Uterus (tissue), 4 donors: ENCODE data around the gene GGA3. TPM values are rescaled to one million over a fixed set of nuclear protein-coding genes. Genes with fewer than 3 reads are reported as not detected.

Experiments used
- DNase-seq, 2 donors: peaks; one replicate each; pipeline ENCODE4 v3.0.0-alpha.2; 2019 to 2020
- H3K27ac ChIP-seq, 2 donors: fragments of 200-600 bp; sonication (generic); 1 replicate in 1 of 2; 2 replicates in 1 of 2; pipeline ENCODE4 v1.5.1; 2016 to 2018
- H3K27me3 ChIP-seq, 2 donors: fragments of 200-600 bp; sonication (generic); one replicate each; pipeline ENCODE4 v1.5.1; 2018 to 2019; ENCODE audit warnings: control low read depth in 1 of 2
- H3K36me3 ChIP-seq, 2 donors: fragments of 200-600 bp; sonication (generic); one replicate each; pipeline ENCODE4 v1.5.1; 2019; ENCODE audit warnings: control low read depth in 1 of 2
- H3K4me1 ChIP-seq, 2 donors: fragments of 200-600 bp; sonication (generic); one replicate each; pipeline ENCODE4 v1.5.1; 2018 to 2019; ENCODE audit warnings: control low read depth in 1 of 2
- H3K4me3 ChIP-seq, 2 donors: fragments of 200-600 bp; sonication (generic); 1 replicate in 1 of 2; 2 replicates in 1 of 2; pipeline ENCODE4 v1.5.1; 2018 to 2019; ENCODE audit warnings: mild to moderate bottlenecking in 1 of 2
- H3K9me3 ChIP-seq, 2 donors: fragments of 200-600 bp; sonication (generic); one replicate each; pipeline ENCODE4 v1.5.1; 2019; ENCODE audit warnings: control low read depth in 1 of 2
- CTCF ChIP-seq, 4 experiments: fragments of 200-600 bp in 2 of 4; fragments of 450-650 bp in 2 of 4; sonication (generic) in 2 of 4; IDR thresholded peaks; one replicate each; pipeline ENCODE4 v1.5.1; 2016 to 2019; ENCODE audit warnings: antibody characterized with exemption in 4 of 4, mild to moderate bottlenecking in 2 of 4, moderate library complexity in 1 of 4
- POLR2A ChIP-seq, 2 donors: fragments of 450-650 bp; IDR thresholded peaks; one replicate each; pipeline ENCODE4 v1.6.1; 2016; ENCODE audit warnings: antibody characterized with exemption in 2 of 2, mild to moderate bottlenecking in 1 of 2, moderate library complexity in 1 of 2
- intact Hi-C: fragments of 100-400 bp; cut with DNase I; formaldehyde crosslinking; loops from one replicate; pipeline ENCODE4 v1.15.1; 2023; ENCODE audit warnings: low total_unique reads
- total RNA-seq, 4 donors: library from RNA; depleted of rRNA in 3 of 4; stranded (reverse); fragments of >200 nt in 3 of 4; gene quantifications; one replicate each; pipeline versions ENCODE4 v1.1.0 to v1.2.4, GENCODE V29; 2014 to 2023
- donor health status: DM: yes; HTN: yes; CAD: no.

GGA3 gene
- total RNA-seq, 4 donors from 2014 or later, result 9.4 to 104 (median 40.1) TPM

GRCh38 chr17:75237100-75238014 is 24.0 kb downstream of the GGA3 start:
- Histone ChIP-seq H3K4me3 (no peak overlapping the region), H3K27ac (no peak overlapping the region), H3K36me3 (no peaks in the 10 kb centered on the region), H3K9me3 (no peaks in the 10 kb centered on the region), H3K27me3 (no peaks in the 10 kb centered on the region), H3K4me1 (no peaks in the 10 kb centered on the region)
- TF ChIP-seq CTCF (IDR thresholded peaks at IDR 0.05), result no peak
- TF ChIP-seq POLR2A (IDR thresholded peaks at IDR 0.05), result no peak
- intact Hi-C loops, result no loop called here
- DNase-seq, result no peak

GRCh38 chr17:75232786-75233185 is 28.6 kb downstream of the GGA3 start:
- Histone ChIP-seq H3K9me3 (no peaks in the 10 kb centered on the region), H3K4me1 (no peaks in the 10 kb centered on the region), H3K27ac (no peak overlapping the region), H3K4me3 (no peak overlapping the region), H3K27me3 (no peaks in the 10 kb centered on the region), H3K36me3 (no peaks in the 10 kb centered on the region)
- intact Hi-C loops, result no loop called here
- TF ChIP-seq POLR2A (IDR thresholded peaks at IDR 0.05) (no peak), CTCF (IDR thresholded peaks at IDR 0.05) (no peak)
- no peak for DNase-seq

GRCh38 chr17:75231741-75232464 is 29.5 kb downstream of the GGA3 start:
- Histone ChIP-seq H3K27ac (no peak overlapping the region), H3K36me3 (no peaks in the 10 kb centered on the region)
- no peak for DNase-seq

GRCh38 chr17:75231071-75231470 is 30.3 kb downstream of the GGA3 start:
- Histone ChIP-seq H3K36me3 (no peaks in the 10 kb centered on the region), H3K27ac (no peak overlapping the region), H3K4me3 (no peak overlapping the region), H3K27me3 (no peaks in the 10 kb centered on the region), H3K4me1 (no peaks in the 10 kb centered on the region), H3K9me3 (no peaks in the 10 kb centered on the region)
- TF ChIP-seq CTCF (IDR thresholded peaks at IDR 0.05), result no peak
- no peak for TF ChIP-seq POLR2A (IDR thresholded peaks at IDR 0.05)
- no peak for DNase-seq
- intact Hi-C loops, result no loop called here

More at GRCh38 chr17:75231741-75232464, 29.5 kb downstream of the GGA3 start:
- TF ChIP-seq CTCF (IDR thresholded peaks at IDR 0.05), result no peak
- no peak for TF ChIP-seq POLR2A (IDR thresholded peaks at IDR 0.05)
- H3K4me1 ChIP-seq, result no peaks in the 10 kb centered on the region
- H3K9me3 ChIP-seq, result no peaks in the 10 kb centered on the region
- H3K4me3 ChIP-seq, result no peak overlapping the region
- intact Hi-C loops, result no loop called here
- H3K27me3 ChIP-seq, result no peaks in the 10 kb centered on the region

- no peaks in the 10 kb centered on the region for H3K9me3 ChIP-seq
- H3K27me3 ChIP-seq, result no peaks in the 10 kb centered on the region
- no peak for TF ChIP-seq POLR2A (IDR thresholded peaks at IDR 0.05)
- intact Hi-C loops, result no loop called here
- no peaks in the 10 kb centered on the region for H3K4me1 ChIP-seq
- H3K27ac ChIP-seq, result no peak overlapping the region
- no peaks in the 10 kb centered on the region for H3K36me3 ChIP-seq
- H3K4me3 ChIP-seq, result no peak overlapping the region
- DNase-seq, result no peak
Measured at GRCh38 chr17:75228847-75229246, 32.6 kb downstream of the GGA3 start.
